HCT116 (cell line): Measurements from ENCODE around the gene ZNF571.

Source experiments
- ATF3 ChIP-seq: IDR thresholded peaks from 2 replicates; pipeline ENCODE4 v1.6.1; 2012
- CTCF ChIP-seq, 3 experiments: fragments of 200-600 bp in 1 of 3; sonication (generic) in 1 of 3; IDR thresholded peaks in 2 of 3; conservative IDR thresholded peaks in 1 of 3; 2 replicates each; pipeline ENCODE4 v1.5.1; 2012 to 2017; ENCODE audit warnings: low read depth in 2 of 3, low read length in 2 of 3, antibody characterized with exemption in 1 of 3, borderline replicate concordance in 1 of 3, control low read depth in 1 of 3, mild to moderate bottlenecking in 1 of 3, mixed read lengths in 1 of 3, mixed run types in 1 of 3, moderate library complexity in 1 of 3; ENCODE audit not compliant: insufficient read depth in 1 of 3
- ELF1 ChIP-seq: IDR thresholded peaks from 2 replicates; pipeline ENCODE4 v1.6.1; 2012; ENCODE audit warnings: low read depth, borderline replicate concordance
- EZH2 ChIP-seq: fragments of 200-600 bp; sonication (generic); IDR thresholded peaks from 2 replicates; pipeline ENCODE4 v1.6.1; 2017; ENCODE audit warnings: antibody characterized with exemption, mixed run types
- EZH2phosphoT487 ChIP-seq: fragments of 200-600 bp; IDR thresholded peaks from 2 replicates; pipeline ENCODE4 v1.6.1; 2018; ENCODE audit warnings: antibody characterized with exemption, borderline replicate concordance
- POLR2A ChIP-seq: IDR thresholded peaks from 2 replicates; pipeline ENCODE4 v1.7.0; 2011; ENCODE audit warnings: borderline replicate concordance; ENCODE audit not compliant: insufficient read depth, insufficient read length; ENCODE audit errors: extremely low read depth
- POLR2AphosphoS5 ChIP-seq: IDR thresholded peaks from 2 replicates; pipeline ENCODE4 v1.6.1; 2011; ENCODE audit warnings: mild to moderate bottlenecking, low read depth, low read length, moderate library complexity
- ZNF274 ChIP-seq: fragments of 200-500 bp; sonication (Bioruptor generic); IDR thresholded peaks from 2 replicates; pipeline ENCODE4 v1.6.1; 2014; ENCODE audit warnings: mild to moderate bottlenecking, low read depth, low read length, inconsistent platforms

DNA sequence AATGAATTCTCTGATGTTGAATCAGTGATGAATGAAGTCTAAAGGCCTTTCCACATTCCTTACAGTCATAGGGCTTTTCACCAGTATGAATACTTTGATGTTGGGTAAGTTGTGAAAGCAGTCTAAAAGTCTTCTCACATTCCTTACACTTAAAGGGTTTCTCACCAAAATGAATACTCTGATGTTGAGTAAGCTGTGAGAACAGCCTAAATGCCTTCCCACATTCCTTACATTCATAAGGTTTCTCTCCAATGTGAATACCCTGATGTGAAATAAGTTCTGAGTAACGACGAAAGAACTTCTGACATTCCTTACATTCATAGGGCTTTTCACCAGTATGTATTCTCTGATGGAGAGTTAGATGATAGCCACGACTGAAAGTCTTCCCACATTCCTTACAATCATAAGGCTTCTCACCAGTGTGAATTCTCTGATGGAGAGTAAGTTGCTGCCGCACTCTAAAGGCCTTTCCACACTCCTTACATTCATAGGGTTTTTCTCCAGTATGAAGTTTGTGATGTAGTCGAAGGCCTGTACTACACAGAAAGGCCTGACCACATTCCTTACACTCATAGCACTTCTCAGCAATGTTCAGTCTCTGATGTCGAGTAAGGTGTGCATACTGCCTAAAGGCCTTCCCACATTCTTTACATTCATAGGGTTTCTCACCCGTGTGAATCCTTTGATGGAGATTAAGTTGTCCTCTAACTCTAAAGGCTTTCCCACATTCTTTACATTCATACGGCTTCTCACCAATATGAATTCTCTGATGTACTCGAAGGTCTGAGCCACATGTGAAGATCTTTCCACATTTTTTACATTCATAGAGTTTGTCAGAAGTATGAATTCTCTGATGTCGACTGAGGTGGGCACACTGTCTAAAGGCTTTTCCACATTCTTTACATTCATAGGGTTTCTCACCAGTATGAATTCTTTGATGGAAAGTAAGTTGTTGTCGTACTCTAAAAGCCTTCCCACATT lies 40.8 kb upstream of the ZNF571 start:
- TF ChIP-seq CTCF (IDR thresholded peaks at IDR 0.05 in 2 of 3, conservative IDR thresholded peaks at IDR 0.05 in 1 of 3; ENCODE audit: borderline replicate concordance in 1 of 3, insufficient read depth in 1 of 3, low read depth in 2 of 3, low read length in 2 of 3) (no peak), ELF1 (no peak), ATF3 (no peak), EZH2 (no peak), POLR2A (no peak), EZH2phosphoT487 (no peak), POLR2AphosphoS5 (no peak), ZNF274 (no peak; the same call in 1 of the 2 replicates)
